Endothelial cell (in vitro differentiated cells): ENCODE data around the gene KSR1. TPM values are rescaled to one million over a fixed set of nuclear protein-coding genes. Genes with fewer than 3 reads are reported as not detected.

Source experiments
- DNase-seq: peaks from one replicate; pipeline ENCODE4 v3.0.0; 2021; ENCODE audit warnings: low spot score
- H3K27ac Mint-ChIP-seq: one replicate; pipeline ENCODE4 v1.8.0; 2021; ENCODE audit warnings: mixed read lengths, inconsistent platforms; ENCODE audit not compliant: unreplicated experiment
- H3K27me3 Mint-ChIP-seq: one replicate; pipeline ENCODE4 v1.8.0; 2021; ENCODE audit warnings: mild to moderate bottlenecking, moderate library complexity, mixed read lengths, inconsistent platforms; ENCODE audit not compliant: unreplicated experiment
- H3K36me3 Mint-ChIP-seq: one replicate; pipeline ENCODE4 v1.8.0; 2021; ENCODE audit warnings: mild to moderate bottlenecking, low read depth, mixed read lengths, inconsistent platforms; ENCODE audit not compliant: unreplicated experiment
- H3K4me1 Mint-ChIP-seq: one replicate; pipeline ENCODE4 v1.8.0; 2021; ENCODE audit warnings: mild to moderate bottlenecking, mixed read lengths, inconsistent platforms; ENCODE audit not compliant: unreplicated experiment
- H3K4me3 Mint-ChIP-seq: one replicate; pipeline ENCODE4 v1.8.0; 2021; ENCODE audit warnings: mild to moderate bottlenecking, mixed read lengths, inconsistent platforms; ENCODE audit not compliant: unreplicated experiment
- H3K9me3 Mint-ChIP-seq: one replicate; pipeline ENCODE4 v1.8.0; 2021; ENCODE audit warnings: mixed read lengths, inconsistent platforms; ENCODE audit not compliant: unreplicated experiment
- total RNA-seq: library from RNA; stranded (reverse); fragmentation: NEBNext Ultra II Directional; extraction: Animal tissue kit (Norgen Biotek cat#: 25700); gene quantifications from one replicate; pipeline ENCODE4 v1.2.1, GENCODE V29; 2021; ENCODE audit not compliant: unreplicated experiment
- TF ChIP-seq, protein P1 (sequence below): fragments of 200-600 bp; sonication (generic); IDR thresholded peaks from one replicate; pipeline ENCODE4 v1.5.0; 2021; ENCODE audit warnings: antibody characterized with exemption; ENCODE audit not compliant: unreplicated experiment

The KSR1 gene
- total RNA-seq, 1 donor from 2014 or later: 65.2 TPM

DNA sequence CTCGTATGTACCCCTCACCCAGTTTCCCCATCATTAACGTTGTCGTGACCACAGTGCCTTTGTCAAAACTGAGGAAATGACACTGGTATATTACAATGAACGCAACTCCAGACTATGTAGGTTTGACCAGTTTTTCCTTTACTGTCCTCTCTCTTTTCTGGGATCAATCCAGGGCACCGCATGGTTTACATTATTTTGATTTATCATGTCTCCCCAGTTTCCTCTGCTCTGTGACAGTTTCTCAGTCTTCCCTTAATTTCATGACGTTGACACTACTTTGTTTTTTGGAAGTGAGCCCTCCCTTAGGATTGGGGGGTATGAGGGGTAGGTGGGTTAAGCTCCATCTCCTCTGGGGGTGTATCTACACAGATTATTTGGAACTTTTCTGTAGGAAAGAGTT, 98.7 kb downstream of the KSR1 start:
- DNase-seq: no peak
- H3K9me3 Mint-ChIP-seq: peaks cover 4% of the 10 kb centered on the region
- peaks cover 28% of the 10 kb centered on the region for H3K36me3 Mint-ChIP-seq
- TF ChIP-seq, protein P1, sequence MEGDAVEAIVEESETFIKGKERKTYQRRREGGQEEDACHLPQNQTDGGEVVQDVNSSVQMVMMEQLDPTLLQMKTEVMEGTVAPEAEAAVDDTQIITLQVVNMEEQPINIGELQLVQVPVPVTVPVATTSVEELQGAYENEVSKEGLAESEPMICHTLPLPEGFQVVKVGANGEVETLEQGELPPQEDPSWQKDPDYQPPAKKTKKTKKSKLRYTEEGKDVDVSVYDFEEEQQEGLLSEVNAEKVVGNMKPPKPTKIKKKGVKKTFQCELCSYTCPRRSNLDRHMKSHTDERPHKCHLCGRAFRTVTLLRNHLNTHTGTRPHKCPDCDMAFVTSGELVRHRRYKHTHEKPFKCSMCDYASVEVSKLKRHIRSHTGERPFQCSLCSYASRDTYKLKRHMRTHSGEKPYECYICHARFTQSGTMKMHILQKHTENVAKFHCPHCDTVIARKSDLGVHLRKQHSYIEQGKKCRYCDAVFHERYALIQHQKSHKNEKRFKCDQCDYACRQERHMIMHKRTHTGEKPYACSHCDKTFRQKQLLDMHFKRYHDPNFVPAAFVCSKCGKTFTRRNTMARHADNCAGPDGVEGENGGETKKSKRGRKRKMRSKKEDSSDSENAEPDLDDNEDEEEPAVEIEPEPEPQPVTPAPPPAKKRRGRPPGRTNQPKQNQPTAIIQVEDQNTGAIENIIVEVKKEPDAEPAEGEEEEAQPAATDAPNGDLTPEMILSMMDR: no peak
- no peak overlapping the region for H3K4me3 Mint-ChIP-seq
- H3K27ac Mint-ChIP-seq: no peak overlapping the region
- H3K4me1 Mint-ChIP-seq: peaks cover 22% of the 10 kb centered on the region
- H3K27me3 Mint-ChIP-seq: peaks cover 13% of the 10 kb centered on the region

DNA sequence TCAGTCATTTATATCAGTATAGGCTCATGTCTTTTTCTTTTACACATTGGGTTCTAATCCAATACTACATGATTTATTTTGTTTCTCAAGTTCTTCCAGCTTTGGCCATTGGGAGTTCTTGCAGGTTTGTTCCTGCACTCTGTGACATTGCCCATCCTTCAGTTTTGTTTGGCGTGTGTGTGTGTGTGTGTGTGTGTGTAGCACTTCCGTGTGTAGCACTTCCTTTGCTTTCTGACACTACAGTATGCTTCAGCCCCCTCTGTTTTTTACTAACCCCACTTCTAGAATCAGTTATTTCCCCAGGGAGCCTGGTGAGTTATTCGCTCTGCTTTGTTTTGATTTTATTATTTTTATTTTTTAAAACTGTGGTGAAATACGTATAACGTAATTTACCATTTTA, 99.1 kb downstream of the KSR1 start:
- Mint-ChIP-seq H3K4me1 (peaks cover 25% of the 10 kb centered on the region), H3K27me3 (peaks cover 13% of the 10 kb centered on the region), H3K4me3 (no peak overlapping the region), H3K36me3 (peaks cover 28% of the 10 kb centered on the region), H3K9me3 (peaks cover 4% of the 10 kb centered on the region), H3K27ac (no peak overlapping the region)
- TF ChIP-seq, protein P1: no peak
- no peak for DNase-seq

DNA sequence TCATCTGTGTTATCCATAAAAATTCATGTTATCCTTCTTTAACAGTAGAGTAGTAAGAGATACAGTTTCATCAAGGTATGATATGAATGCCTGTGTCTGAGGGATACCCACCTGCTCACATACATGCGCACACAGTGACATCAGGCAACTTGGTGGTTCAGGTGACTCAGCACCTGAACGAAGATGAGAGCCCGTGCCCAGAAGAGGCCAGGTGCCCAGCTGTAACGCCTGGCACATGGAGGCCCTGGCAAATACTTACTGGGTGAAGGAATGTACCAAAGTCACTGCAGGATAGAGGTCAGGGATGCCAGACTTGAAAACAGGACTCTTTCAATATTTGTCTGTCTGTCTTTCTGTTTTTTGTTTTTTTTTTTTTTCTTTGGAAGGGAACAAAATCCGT, 102.1 kb downstream of the KSR1 start:
- Mint-ChIP-seq H3K27ac (no peak overlapping the region), H3K4me1 (peaks cover 19% of the 10 kb centered on the region), H3K4me3 (peak overlapping the region; percentile 13), H3K9me3 (peaks cover 4% of the 10 kb centered on the region), H3K27me3 (peaks cover 14% of the 10 kb centered on the region), H3K36me3 (peaks cover 36% of the 10 kb centered on the region)
- no peak for DNase-seq
- TF ChIP-seq, protein P1: no peak

DNA sequence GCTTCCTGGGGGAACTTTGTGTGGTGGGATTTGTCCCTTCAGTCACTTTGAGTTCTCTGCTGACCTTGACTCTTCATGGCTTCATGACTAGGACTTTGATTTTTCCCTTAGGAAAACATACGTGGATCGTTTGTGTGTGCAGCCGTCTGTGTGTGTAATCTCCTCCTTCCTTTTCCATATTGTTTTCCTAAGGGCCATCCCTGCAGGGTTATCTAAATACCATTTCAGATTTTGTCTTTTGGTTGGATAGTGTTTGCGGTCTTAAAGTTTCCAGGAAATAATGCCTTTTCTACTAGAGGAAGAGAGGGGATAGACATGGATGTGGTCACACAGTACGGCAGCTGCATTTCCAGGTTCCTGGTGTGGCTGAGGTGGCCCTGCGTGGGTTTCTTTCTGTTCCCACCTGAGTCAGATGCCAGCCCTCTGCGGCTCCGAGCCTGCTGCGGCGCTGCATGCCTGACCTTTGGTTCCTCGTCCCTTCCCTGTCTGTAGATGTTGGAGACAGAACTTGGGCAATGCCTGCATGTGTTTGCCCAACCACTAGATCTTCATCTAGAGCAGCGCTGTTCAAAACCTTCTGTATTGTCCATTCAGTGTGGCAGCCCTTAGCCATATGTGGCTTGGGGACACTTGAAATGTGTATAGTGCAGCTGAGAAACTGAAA, 102.7 kb downstream of the KSR1 start:
- H3K4me3 Mint-ChIP-seq: no peak overlapping the region
- no peak overlapping the region for H3K27ac Mint-ChIP-seq

More for the DNA sequence above, 102.7 kb downstream of the KSR1 start:
- H3K4me1 Mint-ChIP-seq: peaks cover 23% of the 10 kb centered on the region
- TF ChIP-seq, protein P1: no peak
- peaks cover 14% of the 10 kb centered on the region for H3K27me3 Mint-ChIP-seq
- H3K36me3 Mint-ChIP-seq: peaks cover 31% of the 10 kb centered on the region
- peaks cover 4% of the 10 kb centered on the region for H3K9me3 Mint-ChIP-seq
- no peak for DNase-seq
